Psoas muscle (tissue), 8 donors: Measurements from ENCODE around the gene SLC36A3. TPM values are rescaled to one million over a fixed set of nuclear protein-coding genes. Genes with fewer than 3 reads are reported as not detected.

Source experiments
- ATAC-seq, 4 donors: fragments of 200-7000 bp; cut with Tn5 transposase; one replicate each; pipeline ENCODE4 v1.9.1; 2020; ENCODE audit warnings: moderate library complexity in 3 of 4, mild to moderate bottlenecking in 2 of 4
- DNase-seq, 2 donors: peaks; one replicate each; pipeline ENCODE4 v3.0.0-alpha.2; 2020
- H3K27ac ChIP-seq: fragments of 200-600 bp; one replicate; pipeline ENCODE4 v1.8.0; 2022
- H3K27me3 ChIP-seq, 3 donors: fragments of 200-600 bp in 1 of 3; one replicate each; pipeline versions ENCODE4 v1.6.1 to v1.8.0; 2013 to 2022; ENCODE audit warnings: low read length in 2 of 3, mild to moderate bottlenecking in 2 of 3, moderate library complexity in 1 of 3; ENCODE audit not compliant: insufficient read depth in 3 of 3
- H3K36me3 ChIP-seq, 2 donors: fragments of 200-600 bp in 1 of 2; one replicate each; pipeline versions ENCODE4 v1.6.1 to v1.8.0; 2013 to 2022; ENCODE audit warnings: low read depth in 1 of 2, mild to moderate bottlenecking in 1 of 2, moderate library complexity in 1 of 2; ENCODE audit not compliant: insufficient read depth in 1 of 2
- H3K4me1 ChIP-seq: fragments of 200-600 bp; one replicate; pipeline ENCODE4 v1.8.0; 2022
- H3K4me3 ChIP-seq: fragments of 200-600 bp; one replicate; pipeline ENCODE4 v1.8.0; 2022; ENCODE audit warnings: mild to moderate bottlenecking
- H3K9me3 ChIP-seq: fragments of 200-600 bp; one replicate; pipeline ENCODE4 v1.8.0; 2022
- CTCF ChIP-seq: fragments of 200-600 bp; IDR thresholded peaks from one replicate; pipeline ENCODE4 v1.8.0; 2022; ENCODE audit warnings: antibody characterized with exemption
- WGBS, 3 donors: extraction: QIAGEN DNeasy Blood & Tissue Kit; methylation state at CpG; one replicate each; pipeline versions ENCODE4 v1.1.6 to v1.1.7; 2013; 5-methylcytosine and 5-hydroxymethylcytosine counted together
- intact Hi-C, 2 donors: fragments of 100-400 bp; cut with DNase I; formaldehyde crosslinking; loops; one replicate each; pipeline versions ENCODE4 v1.11.0 to v1.14.2; 2022
- polyA plus RNA-seq, 3 donors: library from polyadenylated mRNA; stranded (reverse); fragments of 200-250 nt; gene quantifications; one replicate each; pipeline ENCODE4 v1.2.3, GENCODE V29; 2013
- total RNA-seq, 4 donors: library from RNA; stranded (reverse); fragmentation: NEBNext Ultra II Directional in 2 of 4; extraction: Animal tissue kit (Norgen Biotek cat#: 25700) in 2 of 4; gene quantifications; one replicate each; pipeline versions ENCODE4 v1.2.1 to v1.2.4, GENCODE V29; 2021 to 2023
- donor health status: healthy with polysubstance abuse.
- donor health status: DM: no; HTN: no; CAD: no; lungs with moderate emphysema.
- donor health status: Bipolar disorder and iron deficiency.
- donor health status: healthy.
- donor health status: DM: yes; HTN: yes; CAD: no.
- donor health status: DM: no; HTN: no; CAD: no.
- donor health status: DM: no; HTN: no; CAD: no.
- donor health status: DM: yes; HTN: yes; CAD: no.

The SLC36A3 gene
- total and polyA plus RNA-seq, 7 donors, result not detected

GRCh38 chr5:151251001-151251551, 52.5 kb downstream of the SLC36A3 start:
- Histone ChIP-seq H3K27ac (no peak overlapping the region), H3K4me3 (no peak overlapping the region), H3K36me3 (no peaks in the 10 kb centered on the region), H3K9me3 (no peaks in the 10 kb centered on the region), H3K4me1 (peaks cover 19% of the 10 kb centered on the region), H3K27me3 (no peaks in the 10 kb centered on the region)
- ATAC-seq, result no peak
- 87 to 93% (median 88%) methylated on average over 5 of the region's 5 CpGs for WGBS, 3 donors
- no peak for DNase-seq
- TF ChIP-seq CTCF, result no peak
- intact Hi-C loops, result no loop called here

GRCh38 chr5:151250346-151251000, 53.1 kb downstream of the SLC36A3 start:
- no peak for TF ChIP-seq CTCF
- WGBS, 3 donors, result 81 to 89% (median 87%) methylated on average over 10 of the region's 10 CpGs
- H3K27ac ChIP-seq, result no peak overlapping the region
- DNase-seq, result no peak
- no peak for ATAC-seq
- H3K9me3 ChIP-seq, result no peaks in the 10 kb centered on the region
- no peaks in the 10 kb centered on the region for H3K27me3 ChIP-seq
- intact Hi-C loops, result no loop called here
- H3K4me1 ChIP-seq, result peaks cover 19% of the 10 kb centered on the region
- no peak overlapping the region for H3K4me3 ChIP-seq
- H3K36me3 ChIP-seq, result no peaks in the 10 kb centered on the region

GRCh38 chr5:151249281-151249680, 54.3 kb downstream of the SLC36A3 start:
- no peak for TF ChIP-seq CTCF
- intact Hi-C loops, result loop anchor here in 1 of 2 donors (10.0 kb wide), 1 partner anchor 74 kb away; no protein-coding TSS in a partner anchor

GRCh38 chr5:151248651-151249050, 54.9 kb downstream of the SLC36A3 start:
- intact Hi-C loops, result loop anchor here in 1 of 2 donors (10.0 kb wide), 1 partner anchor 74 kb away; no protein-coding TSS in a partner anchor
- Histone ChIP-seq H3K4me1 (peaks cover 5% of the 10 kb centered on the region), H3K27me3 (no peaks in the 10 kb centered on the region), H3K4me3 (no peak overlapping the region), H3K9me3 (no peaks in the 10 kb centered on the region), H3K36me3 (no peaks in the 10 kb centered on the region), H3K27ac (no peak overlapping the region)
- ATAC-seq, result no peak
- DNase-seq, result no peak
- WGBS, 3 donors, result 48 to 52% (median 49%) methylated on average over 2 of the region's 2 CpGs
- TF ChIP-seq CTCF, result no peak

More at GRCh38 chr5:151249281-151249680, 54.3 kb downstream of the SLC36A3 start:
- DNase-seq (no peak), ATAC-seq (no peak)
- Histone ChIP-seq H3K27me3 (no peaks in the 10 kb centered on the region), H3K36me3 (no peaks in the 10 kb centered on the region), H3K4me1 (peaks cover 11% of the 10 kb centered on the region), H3K9me3 (no peaks in the 10 kb centered on the region), H3K4me3 (no peak overlapping the region), H3K27ac (no peak overlapping the region)
- WGBS, 3 donors, result 79 to 97% (median 87%) methylated on average over 5 of the region's 5 CpGs
